K562 (cell line): ENCODE measurements around the gene VNN1. TPM values are rescaled to one million over a fixed set of nuclear protein-coding genes. Genes with fewer than 3 reads are reported as not detected.

Experiments used
- ATAC-seq: fragments of 200-7000 bp; cut with Tn5 transposase; 3 replicates; pipeline ENCODE4 v1.9.1; 2020; ENCODE audit warnings: moderate library complexity
- BruUV-seq: library from RNA; stranded (reverse); fragments of 400-500 nt; replicated peaks from 2 replicates; lab custom pipeline; 2021; lab: Mats Ljungman, UMichigan
- CTCF ChIA-PET: fragments of 300-600 bp; formaldehyde crosslinking; extraction: SDS; loops from one replicate; lab custom pipeline; 2021; ENCODE audit warnings: low intra/inter-chr PET ratio; lab: Yijun Ruan, JAX
- POLR2A ChIA-PET: fragments of 300-600, 350-650 bp; sonication (Branson Sonifier 250); formaldehyde crosslinking; extraction: SDS; loops from one replicate; lab custom pipeline; 2021; ENCODE audit warnings: antibody characterized with exemption, inconsistent platforms; lab: Yijun Ruan, JAX
- DNase-seq, 4 experiments: peaks; one replicate each; pipeline versions ENCODE4 v3.0.0 to v3.0.0-alpha.2; 2011 to 2018; ENCODE audit warnings: low spot score in 3 of 4, mixed read lengths in 3 of 4; ENCODE audit errors: extremely low read depth in 1 of 4
- FAIRE-seq: peaks from 2 replicates; lab custom pipeline; 2011; peaks lifted over from hg19 to GRCh38; lab: Jason Lieb, UNC
- H2AFZ ChIP-seq: 2 replicates; pipeline ENCODE4 v1.6.0; 2011; ENCODE audit warnings: low read depth, low read length, control low read depth, inconsistent platforms
- H3K27ac ChIP-seq: fragments of 200-600 bp; 3 replicates; pipeline ENCODE4 v1.8.0; 2011; ENCODE audit warnings: low read depth, mild to moderate bottlenecking, control low read depth, inconsistent platforms, low read length, moderate library complexity, mixed read lengths; ENCODE audit errors: extremely low read depth
- H3K27me3 ChIP-seq, 2 experiments: fragments of 300-600 bp in 1 of 2; 2 replicates in 1 of 2; 3 replicates in 1 of 2; pipeline versions ENCODE4 v1.6.0 to v1.8.0; 2011; ENCODE audit warnings: inconsistent platforms in 2 of 2, low read length in 2 of 2, mild to moderate bottlenecking in 1 of 2, mixed read lengths in 1 of 2, moderate library complexity in 1 of 2; ENCODE audit not compliant: control insufficient read depth in 2 of 2, insufficient read depth in 2 of 2
- H3K36me3 ChIP-seq: fragments of 300-600 bp; 3 replicates; pipeline ENCODE4 v1.8.0; 2011; ENCODE audit warnings: mild to moderate bottlenecking, low read length, inconsistent platforms; ENCODE audit not compliant: control insufficient read depth, insufficient read depth
- H3K4me1 ChIP-seq, 2 experiments: fragments of 200-600 bp in 1 of 2; replicated peaks in 1 of 2; 2 replicates in 1 of 2; 3 replicates in 1 of 2; pipeline versions ENCODE4 v1.5.1 to v1.8.0; 2011; ENCODE audit warnings: inconsistent platforms in 2 of 2, low read length in 2 of 2, mild to moderate bottlenecking in 1 of 2, mixed read lengths in 1 of 2, moderate library complexity in 1 of 2; ENCODE audit not compliant: control insufficient read depth in 2 of 2, insufficient read depth in 2 of 2
- H3K4me2 ChIP-seq: 2 replicates; pipeline ENCODE4 v1.6.1; 2011; ENCODE audit warnings: low read length, control low read depth, inconsistent platforms, mixed read lengths; ENCODE audit not compliant: insufficient read depth
- H3K4me3 ChIP-seq: fragments of 200-600 bp; sonication (generic), shearing (Covaris generic); 2 replicates; pipeline ENCODE4 v1.5.1; 2016; ENCODE audit warnings: control low read depth, inconsistent platforms
- H3K79me2 ChIP-seq: fragments of 200-600 bp; 3 replicates; pipeline ENCODE4 v1.8.0; 2011; ENCODE audit warnings: low read length, inconsistent platforms; ENCODE audit not compliant: control insufficient read depth, insufficient read depth
- H3K9ac ChIP-seq, 2 experiments: 2 replicates each; pipeline versions ENCODE4 v1.6.0 to v1.6.1; 2011; ENCODE audit warnings: low read depth in 2 of 2, low read length in 2 of 2, control low read depth in 1 of 2, inconsistent platforms in 1 of 2, mild to moderate bottlenecking in 1 of 2, mixed read lengths in 1 of 2; ENCODE audit not compliant: insufficient read depth in 1 of 2
- H3K9me1 ChIP-seq: one replicate; pipeline ENCODE4 v1.6.0; 2011; ENCODE audit warnings: inconsistent platforms, mild to moderate bottlenecking, low read length, moderate library complexity; ENCODE audit not compliant: control insufficient read depth, insufficient read depth
- H3K9me3 ChIP-seq: replicated peaks from 2 replicates; pipeline ENCODE4 v1.5.1; 2011; ENCODE audit warnings: low read depth, low read length, inconsistent platforms; ENCODE audit not compliant: control insufficient read depth, insufficient read depth
- H4K20me1 ChIP-seq: replicated peaks from 2 replicates; pipeline ENCODE4 v1.6.1; 2011; ENCODE audit warnings: low read length, inconsistent platforms, mixed read lengths; ENCODE audit not compliant: control insufficient read depth, insufficient read depth
- CC2D1A ChIP-seq: fragments of 450-650 bp; IDR thresholded peaks from 2 replicates; pipeline ENCODE4 v1.6.1; 2017; ENCODE audit warnings: mild to moderate bottlenecking
- CSDE1 ChIP-seq, 2 experiments: fragments of 450-650 bp; IDR thresholded peaks; 2 replicates each; pipeline ENCODE4 v1.6.1; 2016; ENCODE audit warnings: mild to moderate bottlenecking in 1 of 2
- MYC ChIP-seq, 2 experiments: fragments of 250-450 bp in 1 of 2; sonication (Bioruptor Pico) in 1 of 2; IDR thresholded peaks; 2 replicates each; pipeline versions ENCODE4 v1.5.1 to v1.6.1; 2012 to 2021; ENCODE audit warnings: low read depth in 2 of 2, borderline replicate concordance in 1 of 2, improper control_type of control experiment in 1 of 2, low read length in 1 of 2, mild to moderate bottlenecking in 1 of 2, moderate library complexity in 1 of 2
- NCOA4 ChIP-seq: fragments of 450-650 bp; IDR thresholded peaks from 2 replicates; pipeline ENCODE4 v1.6.1; 2018; ENCODE audit warnings: mild to moderate bottlenecking; ENCODE audit not compliant: partially characterized antibody
- TAF1 ChIP-seq: IDR thresholded peaks from 2 replicates; pipeline ENCODE4 v1.6.1; 2011; ENCODE audit warnings: mild to moderate bottlenecking, low read length, moderate library complexity; ENCODE audit not compliant: insufficient read depth, control insufficient read depth, severe bottlenecking; ENCODE audit errors: extremely low read depth
- TEAD2 ChIP-seq: fragments of 450-650 bp; IDR thresholded peaks from 2 replicates; pipeline ENCODE4 v1.6.1; 2016; ENCODE audit warnings: missing genetic modification characterization, control low read depth, missing compliant biosample characterization
- ZNF408 ChIP-seq: fragments of 250-450 bp; sonication (Bioruptor Pico); IDR thresholded peaks from 2 replicates; pipeline ENCODE4 v1.4.0; 2020; ENCODE audit warnings: low read depth, mild to moderate bottlenecking, moderate library complexity
- ZNF431 ChIP-seq: sonication (generic); formaldehyde crosslinking; IDR thresholded peaks from 2 replicates; pipeline ENCODE4 v1.8.0; 2022; ENCODE audit warnings: mild to moderate bottlenecking, missing genetic modification reagents
- ZNF780A ChIP-seq: fragments of 250-450 bp; sonication (Bioruptor Pico); IDR thresholded peaks from 2 replicates; pipeline ENCODE4 v1.5.0; 2021; ENCODE audit warnings: mild to moderate bottlenecking
- WGBS: fragments of 100-300 bp; shearing (Covaris generic); methylation state at CpG from one replicate; pipeline ENCODE4 v1.1.6; 2016; ENCODE audit warnings: low coverage, mixed read lengths; ENCODE audit not compliant: insufficient coverage; ENCODE audit errors: missing lambda C conversion rate; 5-methylcytosine and 5-hydroxymethylcytosine counted together
- in situ Hi-C: fragments of 300-500 bp; cut with MboI; formaldehyde crosslinking; loops from 4 replicates; pipeline ENCODE4 v1.15.0; 2018; ENCODE audit warnings: inconsistent platforms, mixed read lengths
- intact Hi-C: fragments of 100-400 bp; cut with micrococcal nuclease; formaldehyde crosslinking; loops from 2 replicates; pipeline ENCODE4 v1.14.2; 2022
- polyA plus RNA-seq, 8 experiments: library from polyadenylated mRNA; depleted of rRNA in 4 of 8; stranded (reverse) in 5 of 8; unstranded in 3 of 8; fragments of >200 nt; fragmentation: Nextera tagmentation in 2 of 8; fragmentation: Illumina TruSeq in 1 of 8; extraction: Ambion mirVana in 2 of 8; extraction: Trizol in 1 of 8; gene quantifications; 2 replicates each; pipeline versions ENCODE4 v1.2.1 to v1.2.3, GENCODE V29; 2011 to 2014; ENCODE audit warnings: inconsistent platforms in 1 of 8, missing spikeins in 1 of 8
- total RNA-seq, 7 experiments: library from RNA; depleted of rRNA in 6 of 7; stranded (reverse); fragments of >200 nt in 6 of 7; fragmentation: Illumina TruSeq in 2 of 7; extraction: Trizol in 2 of 7; gene quantifications; 2 replicates each; pipeline versions ENCODE4 v1.2.1 to v1.2.3, GENCODE V29; 2011 to 2021; ENCODE audit warnings: low replicate concordance in 1 of 7
- TF ChIP-seq, protein P1 (sequence below): fragments of 250-450 bp; sonication (Bioruptor Pico); IDR thresholded peaks from 2 replicates; pipeline ENCODE4 v1.8.0; 2022; ENCODE audit warnings: inconsistent platforms, mild to moderate bottlenecking, moderate library complexity, borderline replicate concordance

The VNN1 gene
- total and polyA plus RNA-seq, 9 of the 15 experiments (the other 6 are each of a cell fraction or from before 2014, with no cell fraction given), result not detected

DNA sequence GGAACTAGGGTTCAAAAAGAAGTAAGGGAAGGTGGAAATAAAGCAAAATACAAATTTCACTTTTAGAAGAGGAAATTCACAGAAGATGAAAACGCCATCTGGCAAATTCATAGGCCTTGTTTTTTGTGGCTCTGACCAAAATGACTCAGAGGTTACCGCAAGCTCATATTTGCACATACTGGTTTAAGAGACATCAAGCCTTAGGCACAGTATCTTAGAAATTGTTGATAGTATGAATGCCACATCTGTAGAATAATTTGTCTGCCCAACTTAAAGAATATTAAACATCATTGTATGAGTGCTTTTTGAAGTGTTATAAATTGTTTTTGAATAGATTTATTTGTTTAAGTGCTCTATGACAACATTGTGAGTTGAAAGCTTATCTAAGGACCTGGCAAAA, 65.5 kb downstream of the VNN1 start:
- Histone ChIP-seq H3K79me2 (no peaks in the 10 kb centered on the region), H3K4me3 (no peak overlapping the region), H3K27ac (no peak overlapping the region), H3K4me2 (no peak overlapping the region), H3K9me3 (no peaks in the 10 kb centered on the region), H3K36me3 (no peaks in the 10 kb centered on the region), H2AFZ (no peak overlapping the region), H4K20me1 (no peaks in the 10 kb centered on the region), H3K9me1 (no peaks in the 10 kb centered on the region), H3K9ac (no peak overlapping the region), H3K4me1 (no peaks in the 10 kb centered on the region), H3K27me3 (no peaks in the 10 kb centered on the region)
- intact Hi-C loops (no loop called here), in situ Hi-C loops (no loop called here)
- ChIA-PET POLR2A (interaction anchor here (0.6 to 0.9 kb wide), 3 partner anchors 16 to 311 kb away, joined by 3 read pairs; partner anchors contain the start of gene RPS12), CTCF (no interaction called here)
- 0% methylated on average over 2 of the region's 2 CpGs for WGBS
- no peak for ATAC-seq
- DNase-seq, result no peak
- TF ChIP-seq ZNF431 (CRISPR knock-in tag) (no peak), ZNF780A (CRISPR knock-in tag) (no peak), MYC (IDR thresholded peaks at IDR 0.05; ENCODE audit: low read depth, low read length) (no peak), MYC (CRISPR knock-in tag; IDR thresholded peaks at IDR 0.05; ENCODE audit: borderline replicate concordance, low read depth) (no peak), ZNF408 (no peak)
- no TSS peak for BruUV-seq
- no peak for FAIRE-seq

DNA sequence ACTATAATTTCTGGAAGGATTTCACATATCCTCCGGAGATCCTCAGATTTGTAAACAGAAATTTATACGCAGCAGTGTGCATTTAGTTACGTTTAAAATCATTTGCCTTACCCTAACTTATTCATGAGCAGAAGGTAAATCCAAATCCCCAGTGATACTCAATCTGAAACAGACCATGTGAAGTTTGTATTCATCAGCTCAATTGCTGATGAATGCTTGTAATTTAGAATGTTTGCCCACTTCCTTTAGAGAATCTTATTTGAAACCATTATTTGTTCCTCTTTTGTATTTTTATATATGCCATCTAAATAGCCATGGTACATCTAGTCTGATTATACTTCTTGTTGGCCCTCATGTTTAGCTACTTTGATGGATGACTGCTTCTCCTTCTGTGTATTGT, 70.3 kb downstream of the VNN1 start:
- Histone ChIP-seq H3K4me3 (no peak overlapping the region), H3K9me3 (no peaks in the 10 kb centered on the region), H3K4me1 (no peaks in the 10 kb centered on the region), H4K20me1 (no peaks in the 10 kb centered on the region), H3K36me3 (no peaks in the 10 kb centered on the region), H3K27me3 (no peaks in the 10 kb centered on the region), H3K9me1 (no peaks in the 10 kb centered on the region), H3K27ac (no peak overlapping the region), H3K4me2 (no peak overlapping the region), H2AFZ (no peak overlapping the region), H3K79me2 (no peaks in the 10 kb centered on the region), H3K9ac (no peak overlapping the region)
- ChIA-PET CTCF (no interaction called here), POLR2A (no interaction called here)
- 2% methylated on average over 3 of the region's 3 CpGs for WGBS
- in situ Hi-C loops (no loop called here), intact Hi-C loops (no loop called here)
- DNase-seq (no peak), ATAC-seq (no peak), FAIRE-seq (no peak)
- no TSS peak for BruUV-seq
- no peak for TF ChIP-seq CC2D1A
- no peak for TF ChIP-seq NCOA4
- no peak for TF ChIP-seq CSDE1 (IDR thresholded peaks at IDR 0.05)
- TF ChIP-seq TAF1, result no peak
- TF ChIP-seq, protein P1, sequence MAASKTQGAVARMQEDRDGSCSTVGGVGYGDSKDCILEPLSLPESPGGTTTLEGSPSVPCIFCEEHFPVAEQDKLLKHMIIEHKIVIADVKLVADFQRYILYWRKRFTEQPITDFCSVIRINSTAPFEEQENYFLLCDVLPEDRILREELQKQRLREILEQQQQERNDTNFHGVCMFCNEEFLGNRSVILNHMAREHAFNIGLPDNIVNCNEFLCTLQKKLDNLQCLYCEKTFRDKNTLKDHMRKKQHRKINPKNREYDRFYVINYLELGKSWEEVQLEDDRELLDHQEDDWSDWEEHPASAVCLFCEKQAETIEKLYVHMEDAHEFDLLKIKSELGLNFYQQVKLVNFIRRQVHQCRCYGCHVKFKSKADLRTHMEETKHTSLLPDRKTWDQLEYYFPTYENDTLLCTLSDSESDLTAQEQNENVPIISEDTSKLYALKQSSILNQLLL, result no peak
- TF ChIP-seq TEAD2 (tag), result no peak
